GM23248 (cell line): ENCODE measurements around the gene SIRPG. TPM values are rescaled to one million over a fixed set of nuclear protein-coding genes. Genes with fewer than 3 reads are reported as not detected.

Source experiments
- DNase-seq: peaks from one replicate; pipeline ENCODE4 v3.0.0-alpha.2; 2015
- H2AFZ ChIP-seq: fragments of 200-600 bp; sonication (generic); 2 replicates; pipeline ENCODE4 v1.6.1; 2016; ENCODE audit warnings: antibody characterized with exemption
- H3F3A ChIP-seq: fragments of 200-600 bp; sonication (generic); 2 replicates; pipeline ENCODE4 v1.6.1; 2016; ENCODE audit warnings: mild to moderate bottlenecking, antibody characterized with exemption, mixed run types; ENCODE audit not compliant: insufficient read depth
- H3K27ac ChIP-seq: fragments of 200-600 bp; sonication (generic); 2 replicates; pipeline ENCODE4 v1.5.1; 2016; ENCODE audit warnings: mild to moderate bottlenecking
- H3K27me3 ChIP-seq: fragments of 200-600 bp; sonication (generic); replicated peaks from 2 replicates; pipeline ENCODE4 v1.6.1; 2016; ENCODE audit warnings: mild to moderate bottlenecking; ENCODE audit not compliant: insufficient read depth
- H3K36me3 ChIP-seq: fragments of 200-600 bp; sonication (generic); 2 replicates; pipeline ENCODE4 v1.6.1; 2016; ENCODE audit warnings: low read depth, mild to moderate bottlenecking
- H3K4me1 ChIP-seq: fragments of 200-600 bp; sonication (generic); 2 replicates; pipeline ENCODE4 v1.6.1; 2016; ENCODE audit warnings: mild to moderate bottlenecking; ENCODE audit not compliant: insufficient read depth
- H3K4me2 ChIP-seq: fragments of 200-600 bp; sonication (generic); one replicate; pipeline ENCODE4 v1.6.1; 2016; ENCODE audit warnings: mild to moderate bottlenecking; ENCODE audit not compliant: unreplicated experiment
- H3K4me3 ChIP-seq: fragments of 200-600 bp; sonication (generic); 2 replicates; pipeline ENCODE4 v1.5.1; 2016; ENCODE audit warnings: mild to moderate bottlenecking
- H3K79me2 ChIP-seq: fragments of 200-600 bp; sonication (generic); 2 replicates; pipeline ENCODE4 v1.6.1; 2016; ENCODE audit warnings: mild to moderate bottlenecking; ENCODE audit not compliant: insufficient read depth
- H3K9ac ChIP-seq: fragments of 200-600 bp; sonication (generic); 2 replicates; pipeline ENCODE4 v1.6.1; 2016; ENCODE audit warnings: mild to moderate bottlenecking
- H3K9me2 ChIP-seq: fragments of 200-600 bp; sonication (generic); 2 replicates; pipeline ENCODE4 v1.6.1; 2016; ENCODE audit warnings: mixed run types, mild to moderate bottlenecking, moderate library complexity; ENCODE audit not compliant: insufficient read depth
- H3K9me3 ChIP-seq: fragments of 200-600 bp; sonication (generic); one replicate; pipeline ENCODE4 v1.6.1; 2017; ENCODE audit warnings: low read depth
- H4K20me1 ChIP-seq: fragments of 200-600 bp; sonication (generic); 2 replicates; pipeline ENCODE4 v1.6.0; 2016; ENCODE audit not compliant: insufficient read depth
- EZH2 ChIP-seq: fragments of 200-600 bp; sonication (generic); IDR thresholded peaks from 2 replicates; pipeline ENCODE4 v1.6.1; 2018; ENCODE audit warnings: antibody characterized with exemption, mild to moderate bottlenecking; ENCODE audit not compliant: insufficient read depth, poor library complexity, severe bottlenecking
- EZH2phosphoT487 ChIP-seq: fragments of 200-600 bp; sonication (generic); IDR thresholded peaks from 2 replicates; pipeline ENCODE4 v1.6.1; 2018; ENCODE audit warnings: antibody characterized with exemption, moderate library complexity, mild to moderate bottlenecking, low read depth; ENCODE audit not compliant: insufficient read depth
- WGBS, 2 experiments: methylation state at CpG; one replicate each; pipeline ENCODE4 v1.1.6; 2015 to 2017; ENCODE audit warnings: low lambda C conversion rate in 2 of 2, low coverage in 1 of 2; ENCODE audit errors: missing lambda C conversion rate in 2 of 2; 5-methylcytosine and 5-hydroxymethylcytosine counted together
- in situ Hi-C: fragments of 300-500 bp; cut with MboI; formaldehyde crosslinking; loops from 2 replicates; pipeline ENCODE4 v1.15.0; 2020
- polyA plus RNA-seq: library from polyadenylated mRNA; unstranded; fragments of >200 nt; fragmentation: Nextera tagmentation; extraction: Ambion mirVana; gene quantifications from 2 replicates; pipeline ENCODE4 v1.2.1, GENCODE V29; 2016
- total RNA-seq: library from RNA; depleted of rRNA; stranded (reverse); fragments of >200 nt; shearing (Covaris generic); gene quantifications from 2 replicates; pipeline ENCODE4 v1.2.3, GENCODE V29; 2014

SIRPG gene
- total and polyA plus RNA-seq, 2 experiments from 2014 or later = not detected

DNA sequence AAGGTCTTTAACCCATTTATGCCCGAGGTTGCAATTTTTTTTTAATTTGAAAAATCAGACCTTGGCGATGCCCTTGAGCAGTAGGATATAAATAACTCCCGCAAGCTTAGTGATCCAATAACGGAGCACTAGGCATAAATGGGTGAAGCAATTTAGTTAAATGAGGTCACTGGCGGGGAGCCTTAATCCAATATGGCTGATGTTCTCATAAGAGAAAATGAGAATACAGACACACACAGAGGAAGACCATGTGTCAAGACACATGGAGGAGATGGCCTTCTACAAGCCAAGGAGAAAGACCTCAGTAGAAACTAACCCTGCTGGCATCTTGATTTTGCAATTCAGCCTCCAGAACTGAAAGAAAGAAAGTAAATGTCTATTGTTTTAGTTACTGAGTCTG lies 735 bp downstream of the SIRPG start:
- Histone ChIP-seq H3F3A (no peaks in the 10 kb centered on the region), H3K9ac (no peak overlapping the region), H3K9me3 (no peaks in the 10 kb centered on the region), H3K4me3 (no peak overlapping the region), H3K4me2 (no peak overlapping the region), H3K9me2 (no peaks in the 10 kb centered on the region), H4K20me1 (no peaks in the 10 kb centered on the region), H3K79me2 (no peaks in the 10 kb centered on the region), H3K36me3 (no peaks in the 10 kb centered on the region), H3K27ac (no peak overlapping the region), H3K4me1 (no peaks in the 10 kb centered on the region), H3K27me3 (peaks cover 25% of the 10 kb centered on the region), H2AFZ (no peak overlapping the region)
- no peak for DNase-seq
- no peak for TF ChIP-seq EZH2phosphoT487
- no peak for TF ChIP-seq EZH2
- in situ Hi-C loops = no loop called here
- WGBS, 2 experiments = 43 to 59% methylated on average over 5 of the region's 5 CpGs

DNA sequence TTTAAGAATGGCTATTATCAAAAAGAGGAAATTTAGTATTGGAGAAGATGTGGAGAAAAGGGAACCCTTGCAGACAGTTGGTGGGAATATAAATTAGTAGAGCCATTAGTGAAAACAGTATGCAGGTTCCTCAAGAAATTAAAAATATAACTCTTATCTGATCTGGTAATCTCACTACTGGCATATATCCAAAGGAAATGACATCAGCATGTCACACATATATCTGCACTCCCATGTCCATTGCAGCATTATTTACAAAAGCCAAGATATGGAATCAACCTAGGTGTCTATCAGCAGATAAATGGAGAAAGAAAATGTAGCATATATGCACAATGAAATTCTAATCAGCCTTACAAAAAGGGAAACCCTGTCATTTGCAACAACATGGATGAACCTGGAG lies 2.6 kb downstream of the SIRPG start:
- no peaks in the 10 kb centered on the region for H3K4me1 ChIP-seq
- no peaks in the 10 kb centered on the region for H3K36me3 ChIP-seq
- H3K9ac ChIP-seq = no peak overlapping the region
- H3K4me3 ChIP-seq = no peak overlapping the region
- no peak for TF ChIP-seq EZH2phosphoT487
- in situ Hi-C loops = no loop called here
- no peak for DNase-seq
- no peak overlapping the region for H3K4me2 ChIP-seq
- no peaks in the 10 kb centered on the region for H3K79me2 ChIP-seq
- H3K9me3 ChIP-seq = no peaks in the 10 kb centered on the region
- H3K9me2 ChIP-seq = no peaks in the 10 kb centered on the region
- H2AFZ ChIP-seq = no peak overlapping the region
- H3K27me3 ChIP-seq = peaks cover 33% of the 10 kb centered on the region
- no peaks in the 10 kb centered on the region for H4K20me1 ChIP-seq
- H3F3A ChIP-seq = no peaks in the 10 kb centered on the region
- H3K27ac ChIP-seq = no peak overlapping the region

DNA sequence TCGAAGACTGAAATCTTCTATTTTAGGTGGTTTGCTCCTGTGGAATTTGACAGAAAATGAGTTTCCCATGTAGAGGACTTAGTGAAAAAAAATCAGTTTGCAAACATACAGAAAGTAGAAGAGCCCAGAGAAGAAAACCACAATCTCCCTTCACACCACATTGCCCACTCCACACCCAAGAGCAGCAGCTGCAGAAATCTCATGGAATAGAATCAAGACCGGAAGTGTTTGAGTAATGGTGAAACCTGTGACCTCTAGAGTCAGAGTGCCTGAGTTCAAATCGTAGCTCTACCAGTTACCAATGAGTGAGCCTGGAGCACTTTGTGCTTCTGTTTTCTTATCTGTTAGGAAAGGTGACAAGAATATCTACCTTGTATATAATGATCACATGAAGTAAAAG lies 4.6 kb downstream of the SIRPG start:
- WGBS, 2 experiments = 29 to 37% methylated on average over 3 of the region's 3 CpGs
- H3K4me3 ChIP-seq = no peak overlapping the region
- no peak overlapping the region for H3K4me2 ChIP-seq

DNA sequence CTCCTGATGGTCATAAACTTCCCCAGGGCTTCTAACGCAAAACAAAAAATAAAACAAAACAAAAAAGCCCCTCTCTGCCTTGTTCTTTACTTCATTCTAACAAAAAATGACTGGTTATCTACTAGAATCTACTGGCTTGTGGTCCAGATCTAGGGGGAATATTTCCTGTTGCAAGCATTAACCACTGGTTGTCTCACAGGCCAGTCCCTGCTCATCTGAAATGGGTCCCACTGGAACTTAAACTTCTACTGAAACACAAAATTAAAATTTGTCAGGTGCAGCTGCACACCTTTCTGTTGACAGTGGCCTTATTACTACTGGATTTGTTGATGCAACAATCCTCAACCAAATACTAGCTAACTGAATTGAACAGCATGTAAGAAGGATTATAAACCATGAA lies 5.5 kb downstream of the SIRPG start:
- Histone ChIP-seq H3K79me2 (no peaks in the 10 kb centered on the region), H3K4me2 (no peak overlapping the region), H2AFZ (no peak overlapping the region), H3K9me2 (no peaks in the 10 kb centered on the region), H3K9me3 (no peaks in the 10 kb centered on the region), H3K27ac (no peak overlapping the region), H3K9ac (no peak overlapping the region), H3K36me3 (no peaks in the 10 kb centered on the region), H3K4me3 (no peak overlapping the region), H3K4me1 (no peaks in the 10 kb centered on the region), H3F3A (no peaks in the 10 kb centered on the region), H3K27me3 (peaks cover 26% of the 10 kb centered on the region), H4K20me1 (no peaks in the 10 kb centered on the region)
- no peak for DNase-seq
- TF ChIP-seq EZH2phosphoT487 (no peak), EZH2 (no peak)
- 19 to 31% methylated on average over 1 of the region's 1 CpG for WGBS, 2 experiments
- in situ Hi-C loops = no loop called here

More for the DNA sequence above, 4.6 kb downstream of the SIRPG start:
- H2AFZ ChIP-seq = no peak overlapping the region
- H4K20me1 ChIP-seq = no peaks in the 10 kb centered on the region
- DNase-seq = no peak
- H3K4me1 ChIP-seq = no peaks in the 10 kb centered on the region
- in situ Hi-C loops = no loop called here
- no peaks in the 10 kb centered on the region for H3F3A ChIP-seq
- H3K9me2 ChIP-seq = no peaks in the 10 kb centered on the region
- H3K27ac ChIP-seq = no peak overlapping the region
- TF ChIP-seq EZH2 (no peak), EZH2phosphoT487 (no peak)
- no peaks in the 10 kb centered on the region for H3K79me2 ChIP-seq
- no peaks in the 10 kb centered on the region for H3K36me3 ChIP-seq
- H3K27me3 ChIP-seq = peaks cover 19% of the 10 kb centered on the region
- no peaks in the 10 kb centered on the region for H3K9me3 ChIP-seq
- no peak overlapping the region for H3K9ac ChIP-seq

DNA sequence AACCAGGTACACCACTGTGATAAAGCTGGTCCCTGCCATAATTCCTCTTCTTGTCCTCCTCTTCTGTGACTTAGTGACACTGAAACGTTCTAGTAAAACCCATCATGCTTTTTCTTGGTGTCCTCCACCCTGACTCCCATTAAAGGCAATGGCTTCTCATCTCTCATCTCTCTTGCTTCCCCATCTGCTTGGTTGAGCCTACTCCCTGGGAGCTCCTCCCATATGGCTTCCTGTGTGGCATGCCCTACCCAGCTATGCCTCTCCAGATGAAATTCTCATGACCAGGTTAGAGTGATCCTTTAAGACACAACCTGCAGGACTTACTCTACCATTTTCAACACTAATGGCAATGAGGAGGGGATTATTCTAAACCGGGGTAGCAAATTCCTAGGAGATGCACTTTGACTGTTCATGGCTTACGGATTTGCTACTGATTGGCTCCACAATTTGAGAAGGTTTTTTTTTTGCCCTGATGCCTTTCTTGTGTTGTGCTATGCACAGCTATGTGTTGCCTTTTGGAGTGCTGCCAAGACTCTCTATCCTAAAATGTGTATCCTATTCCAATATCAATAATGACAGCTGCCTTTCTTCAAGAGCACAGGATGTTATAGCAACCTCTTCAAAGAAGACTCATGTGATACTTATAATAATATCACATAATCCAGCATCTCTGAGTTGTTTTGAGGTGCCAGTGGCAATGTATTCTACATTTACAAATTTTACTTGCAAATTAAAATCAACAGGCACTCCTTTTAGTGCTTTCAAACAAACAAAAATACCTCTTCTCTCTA lies 6.1 kb downstream of the SIRPG start:
- DNase-seq = no peak
- Histone ChIP-seq H3K9me3 (no peaks in the 10 kb centered on the region), H3K36me3 (no peaks in the 10 kb centered on the region), H3K4me2 (no peak overlapping the region), H3K27me3 (peaks cover 26% of the 10 kb centered on the region), H3K79me2 (no peaks in the 10 kb centered on the region), H3K9me2 (no peaks in the 10 kb centered on the region), H3K9ac (no peak overlapping the region), H3K4me3 (no peak overlapping the region), H3K4me1 (no peaks in the 10 kb centered on the region), H4K20me1 (no peaks in the 10 kb centered on the region), H3F3A (no peaks in the 10 kb centered on the region), H2AFZ (no peak overlapping the region), H3K27ac (no peak overlapping the region)
- in situ Hi-C loops = no loop called here
- no peak for TF ChIP-seq EZH2phosphoT487
- TF ChIP-seq EZH2 = no peak
- 22% methylated on average over 3 of the region's 3 CpGs for WGBS, 2 experiments
